IPS-11a (cell line): ENCODE data around the gene TPRG1L.

Experiments
- H3K4me3 ChIP-seq: one replicate; pipeline ENCODE4 v1.5.1; 2013; ENCODE audit warnings: low read depth, low read length, control low read depth

Gene TPRG1L

DNA sequence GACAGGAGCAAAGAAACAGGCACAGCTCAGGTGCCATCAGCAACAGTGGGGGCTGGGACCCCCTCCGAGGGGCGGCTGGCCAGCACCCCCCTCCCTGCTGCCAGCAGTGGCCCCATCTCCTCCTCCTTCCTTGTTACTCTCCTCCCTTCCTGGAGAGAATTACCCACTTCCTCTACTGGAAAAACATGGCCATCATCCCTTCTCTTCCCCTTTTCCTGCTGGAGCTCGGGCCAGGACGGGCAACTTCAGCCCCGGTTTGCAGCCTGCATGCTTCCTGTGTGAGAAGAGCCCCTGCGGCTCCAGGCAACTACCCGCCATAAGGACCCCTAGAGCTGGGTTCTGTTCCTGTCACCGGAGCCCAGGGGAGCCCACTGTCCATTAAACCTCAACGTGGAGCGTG is 31.1 kb upstream of the TPRG1L start:
- no peak overlapping the region for H3K4me3 ChIP-seq

DNA sequence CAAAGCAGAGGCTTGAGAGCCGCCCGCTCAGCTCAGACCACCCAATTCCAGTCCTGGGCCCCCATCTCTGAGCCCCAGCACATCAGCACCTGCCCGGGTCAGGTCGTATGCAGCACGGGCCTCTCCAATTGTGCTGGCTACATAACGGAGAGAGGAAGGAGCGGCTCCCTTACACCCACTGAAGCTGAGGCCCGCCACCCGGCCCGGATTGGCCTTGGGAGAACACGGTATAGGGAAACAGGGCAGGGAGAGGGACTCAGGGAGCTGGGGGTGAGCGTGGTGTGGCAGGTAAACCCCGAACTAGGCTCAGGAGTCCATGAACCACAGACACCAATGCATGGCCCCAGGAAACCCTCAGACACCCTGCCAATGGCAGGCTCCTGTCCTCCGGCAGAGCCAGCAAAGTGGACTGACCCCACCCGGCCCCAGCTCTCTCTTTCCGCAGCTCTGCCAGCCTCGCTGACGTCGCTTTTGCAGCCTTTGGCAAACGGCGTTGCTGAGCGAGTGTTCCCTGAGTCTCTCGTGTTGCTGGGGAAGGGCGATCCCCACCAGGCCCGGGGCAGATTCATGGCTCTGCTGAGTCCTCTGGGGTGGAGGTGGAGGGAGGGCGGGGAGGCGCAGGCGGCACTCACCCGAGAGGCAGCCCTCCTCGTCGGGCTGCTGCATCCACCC is 30.0 kb upstream of the TPRG1L start:
- H3K4me3 ChIP-seq, result no peak overlapping the region

DNA sequence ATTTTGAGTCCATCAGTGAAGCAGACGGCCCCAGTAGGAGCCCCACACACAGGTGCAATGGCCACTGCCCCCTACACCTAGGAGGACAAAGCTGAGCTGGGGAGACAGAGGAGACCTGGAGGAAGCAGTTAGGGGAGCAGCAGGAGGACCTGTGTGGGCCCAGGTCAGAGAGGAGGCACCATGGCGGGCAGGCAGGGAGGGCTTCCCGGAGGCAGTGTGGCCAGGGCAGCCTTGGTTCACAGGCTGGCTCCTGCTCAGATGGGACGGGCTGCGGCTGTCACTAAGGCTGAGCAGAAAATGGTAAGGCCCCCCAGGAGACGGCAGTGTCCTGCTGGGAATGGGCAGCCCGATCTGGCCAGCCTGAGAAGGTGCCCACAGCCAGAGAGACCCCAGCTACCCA is 28.9 kb upstream of the TPRG1L start:
- H3K4me3 ChIP-seq, result no peak overlapping the region

DNA sequence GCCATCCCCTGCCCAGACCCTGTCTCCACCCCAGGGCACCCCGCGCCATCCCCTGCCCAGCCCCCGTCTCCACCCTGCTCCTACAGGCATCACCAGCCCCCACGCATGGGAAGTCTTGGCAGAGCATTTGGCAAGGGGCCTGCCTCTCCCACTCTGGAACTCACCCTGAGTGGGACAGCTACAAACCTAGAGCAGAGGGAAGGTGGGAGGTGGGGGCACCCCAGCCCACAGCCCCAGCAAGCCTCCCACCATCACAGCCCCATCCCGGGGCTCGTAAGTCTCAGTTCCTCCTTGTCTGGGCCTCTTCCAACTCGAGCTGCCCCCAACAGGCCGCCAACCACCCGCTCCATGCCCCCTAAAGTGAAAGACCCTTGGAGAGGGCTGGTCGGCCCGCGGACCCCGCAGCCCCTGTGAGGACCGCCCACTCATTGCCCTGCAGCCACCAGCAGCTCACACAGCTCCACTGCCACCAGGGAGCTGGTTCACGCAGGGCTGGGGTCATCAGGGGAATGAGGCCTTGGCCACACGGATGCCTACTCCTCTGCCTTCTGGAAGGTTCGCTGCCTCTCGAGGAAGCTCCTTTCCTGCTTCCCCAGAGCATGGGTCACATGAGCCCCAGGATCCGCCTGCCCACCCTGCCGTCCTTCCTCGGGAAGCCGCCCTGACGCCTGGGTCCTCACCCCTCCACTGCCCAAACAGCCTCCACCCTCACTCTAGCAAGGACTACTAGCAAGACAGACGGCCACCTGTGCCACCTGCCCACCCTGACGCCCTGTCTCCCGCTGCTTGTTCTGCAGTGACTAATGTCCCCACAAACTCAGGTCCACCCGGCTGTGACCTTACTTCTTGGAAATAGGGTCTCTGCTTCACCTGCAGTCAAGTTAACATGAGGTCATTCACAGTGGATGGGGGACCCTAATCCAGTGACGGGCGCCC is 27.9 kb upstream of the TPRG1L start:
- H3K4me3 ChIP-seq, result no peak overlapping the region

DNA sequence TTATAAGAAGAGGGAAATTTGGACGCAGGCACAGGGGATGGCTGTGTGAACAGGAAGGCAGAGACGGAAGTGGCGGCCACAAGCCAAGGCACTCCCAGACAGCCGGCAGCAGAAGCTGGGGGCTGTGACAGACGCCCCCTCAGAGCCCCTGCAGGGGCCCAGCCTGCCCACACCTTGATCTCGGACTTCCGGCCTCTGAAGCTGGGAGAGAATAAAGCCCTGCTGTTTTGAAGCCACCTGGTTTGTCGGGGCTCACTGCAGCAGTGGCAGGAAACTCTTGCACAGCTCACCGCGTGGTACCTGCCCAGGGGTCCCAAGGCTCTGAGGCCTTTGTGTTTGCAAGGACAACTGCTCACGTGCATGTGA is 27.2 kb upstream of the TPRG1L start:
- H3K4me3 ChIP-seq, result no peak overlapping the region

DNA sequence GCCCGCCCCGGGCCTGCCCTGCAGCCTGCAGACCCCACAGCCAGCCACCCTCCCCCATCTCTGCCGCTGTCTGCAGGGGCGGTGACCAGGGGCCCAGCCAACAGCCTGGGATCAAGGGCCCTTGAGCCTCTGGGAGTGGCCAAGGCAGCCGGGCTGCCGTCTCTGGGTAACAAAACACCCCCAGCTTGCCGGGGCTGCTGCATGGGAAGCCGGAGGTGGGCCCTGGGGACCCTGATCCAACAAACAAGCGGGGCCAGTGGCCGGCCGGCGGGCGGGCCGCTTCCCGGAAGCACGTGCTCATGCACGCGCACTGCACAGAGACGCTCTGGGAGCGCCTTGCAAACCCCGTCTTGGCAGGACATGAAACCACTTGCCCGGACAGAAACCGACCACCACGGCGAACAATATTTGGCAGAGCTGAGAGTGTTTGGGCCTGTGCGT is 26.7 kb upstream of the TPRG1L start:
- H3K4me3 ChIP-seq, result no peak overlapping the region

DNA sequence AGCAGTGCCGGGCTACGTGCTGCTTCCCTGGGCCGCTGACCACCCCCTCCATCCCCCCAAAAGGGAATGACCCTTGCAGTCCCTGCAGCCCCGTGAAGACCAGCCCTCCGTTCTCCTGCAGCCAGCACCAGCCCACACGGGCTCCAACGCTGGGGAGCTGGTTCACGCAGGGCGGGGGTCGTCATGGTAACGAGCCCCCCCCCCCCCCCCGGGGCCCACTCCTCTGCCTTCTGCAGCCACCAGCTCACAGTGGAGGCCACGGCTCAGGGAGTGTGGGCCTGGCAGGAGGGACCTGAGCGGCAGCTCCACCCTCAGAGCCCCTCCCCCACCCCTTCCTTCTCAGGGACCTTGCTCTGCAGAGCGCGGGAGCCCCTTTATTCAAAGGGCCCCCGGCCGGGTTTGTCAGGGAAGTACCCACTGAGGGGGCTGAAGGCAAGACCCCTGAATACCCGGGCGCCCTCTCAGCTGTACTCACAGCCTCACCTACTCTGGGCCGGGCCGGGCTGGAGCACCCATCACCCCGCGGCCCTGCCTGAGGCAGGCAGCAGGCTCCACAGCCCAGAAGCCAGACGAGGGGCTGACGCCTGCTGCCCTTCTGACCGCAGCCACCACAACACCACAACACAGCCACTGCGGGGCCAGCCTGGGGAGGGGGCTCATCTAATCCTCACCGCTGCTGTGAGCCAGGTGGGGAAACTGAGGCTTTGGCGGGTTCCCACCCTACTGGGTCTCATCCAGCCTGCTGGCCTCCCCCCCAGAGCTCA is 26.1 kb upstream of the TPRG1L start:
- no peak overlapping the region for H3K4me3 ChIP-seq

DNA sequence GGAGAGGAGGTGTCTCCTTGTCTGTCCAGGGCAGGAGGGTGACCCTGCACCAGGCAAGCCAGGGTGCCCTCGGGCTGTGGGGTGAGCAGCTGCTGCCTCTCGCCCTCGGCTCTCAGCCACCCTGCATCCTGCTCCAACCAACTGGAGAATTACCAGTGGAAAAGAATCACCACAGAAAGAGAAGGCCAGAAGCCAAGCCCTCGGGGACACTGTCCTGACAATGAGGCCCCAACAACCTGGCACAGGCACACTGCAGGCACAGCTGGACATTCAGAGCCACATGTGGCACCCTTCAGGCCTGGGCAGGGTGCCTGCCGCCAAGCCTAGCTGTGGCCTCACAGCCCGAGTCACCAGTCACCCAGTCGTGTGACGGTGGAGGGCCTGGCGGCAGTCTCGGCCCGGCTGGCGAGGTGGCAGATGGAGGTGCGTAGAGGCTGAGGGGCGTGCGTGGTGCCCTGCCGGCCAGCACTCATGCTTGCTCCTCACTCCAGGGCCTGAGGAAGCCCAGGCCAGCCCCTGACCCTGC is 25.5 kb upstream of the TPRG1L start:
- H3K4me3 ChIP-seq, result no peak overlapping the region

DNA sequence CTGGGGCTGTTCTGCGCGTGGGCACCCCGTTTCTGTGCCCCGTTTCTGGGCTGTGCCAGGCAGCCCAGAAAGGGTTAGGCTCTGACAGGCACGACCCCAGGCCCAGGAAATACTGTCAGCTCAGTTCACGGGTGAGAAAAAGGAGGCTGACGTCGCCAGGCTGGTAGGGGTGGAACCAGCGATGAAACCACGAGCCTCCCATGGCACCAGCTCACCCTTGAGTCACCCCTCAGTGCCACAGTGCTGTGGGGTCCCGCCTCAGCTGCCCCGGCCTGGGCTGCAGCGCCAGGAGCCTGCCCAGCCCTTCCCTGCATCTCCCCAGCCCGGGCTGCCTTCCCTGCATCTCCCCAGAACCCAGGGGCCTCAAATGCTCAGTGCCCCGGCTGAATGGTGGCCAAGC is 25.0 kb upstream of the TPRG1L start:
- H3K4me3 ChIP-seq, result no peak overlapping the region

DNA sequence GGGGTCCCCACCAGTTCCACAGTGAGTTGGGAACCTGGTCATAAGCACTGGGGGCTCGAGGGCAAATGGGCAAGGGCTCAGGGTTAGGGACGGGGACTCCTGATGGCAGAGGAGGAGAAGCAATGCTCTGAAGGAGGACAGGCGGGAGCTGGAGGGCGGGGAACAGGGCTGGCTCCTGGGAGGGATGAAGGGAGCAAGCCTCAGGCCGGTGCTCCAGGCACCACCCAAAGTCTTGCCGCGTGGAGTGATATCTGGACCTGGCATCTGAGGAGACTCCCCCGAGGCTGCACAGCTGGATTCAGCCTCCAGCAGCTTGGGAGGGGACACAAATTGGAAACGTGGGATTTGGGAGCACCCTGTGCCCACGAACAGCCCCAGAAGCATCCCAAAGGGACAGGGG is 24.5 kb upstream of the TPRG1L start:
- no peak overlapping the region for H3K4me3 ChIP-seq

DNA sequence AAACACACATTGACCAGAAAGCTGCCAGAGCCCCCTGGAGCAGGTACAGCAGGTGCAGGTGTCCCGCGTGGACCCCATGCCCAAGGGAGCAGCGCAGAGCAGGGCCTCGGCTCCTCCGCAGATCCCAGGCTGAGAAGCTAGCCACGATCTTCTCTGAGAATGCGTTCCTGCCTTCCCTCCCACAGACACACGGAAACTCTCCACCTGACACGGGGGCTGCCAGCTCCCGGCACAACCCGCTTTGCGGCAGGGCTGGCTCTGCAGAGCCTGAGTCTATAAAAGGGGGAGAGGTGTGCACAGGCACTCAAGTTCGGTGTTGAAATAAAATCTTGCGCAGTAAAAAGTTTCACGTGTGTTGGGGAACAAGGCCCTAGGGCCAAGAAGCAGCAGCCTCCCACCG is 23.1 kb upstream of the TPRG1L start:
- no peak overlapping the region for H3K4me3 ChIP-seq

DNA sequence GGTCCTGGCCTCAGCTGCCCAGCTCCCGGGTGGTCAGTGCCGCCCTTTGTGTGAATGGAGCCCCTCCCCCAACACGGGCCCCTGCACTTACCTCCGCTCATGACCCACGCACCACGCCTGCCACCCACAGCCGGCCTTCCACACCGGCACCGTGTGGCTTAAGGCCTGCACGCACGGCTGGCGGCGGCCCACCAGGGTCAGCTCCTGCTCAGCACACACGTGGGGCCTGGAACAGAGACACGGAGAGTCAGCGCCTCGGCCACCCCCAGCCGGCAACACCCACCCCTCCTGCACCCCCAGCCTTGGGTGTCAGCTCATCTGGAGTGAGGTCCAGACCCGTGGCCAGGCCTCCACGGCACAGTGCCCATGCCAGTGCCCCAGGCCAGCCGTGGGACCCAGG is 22.4 kb upstream of the TPRG1L start:
- H3K4me3 ChIP-seq, result no peak overlapping the region

DNA sequence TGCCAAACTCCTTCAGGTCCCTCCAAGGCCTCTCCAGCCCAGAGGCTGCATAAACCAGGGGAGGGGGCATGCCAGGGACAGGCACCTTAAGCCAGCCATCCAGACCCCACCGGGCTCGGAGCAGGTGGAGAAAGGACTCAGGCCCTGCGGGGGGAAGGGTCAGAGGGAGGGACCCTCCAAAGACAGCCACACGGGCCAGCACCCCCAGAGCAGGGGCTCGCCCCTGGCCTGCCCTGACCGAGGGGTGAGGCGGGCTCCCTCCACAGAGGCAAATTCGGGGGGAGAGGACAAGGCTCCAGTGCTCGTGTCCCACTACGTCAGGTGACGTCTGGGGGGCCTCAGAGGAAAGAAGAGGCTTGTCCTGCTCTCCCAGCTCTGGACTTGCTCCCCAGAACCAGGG is 21.7 kb upstream of the TPRG1L start:
- H3K4me3 ChIP-seq, result no peak overlapping the region

DNA sequence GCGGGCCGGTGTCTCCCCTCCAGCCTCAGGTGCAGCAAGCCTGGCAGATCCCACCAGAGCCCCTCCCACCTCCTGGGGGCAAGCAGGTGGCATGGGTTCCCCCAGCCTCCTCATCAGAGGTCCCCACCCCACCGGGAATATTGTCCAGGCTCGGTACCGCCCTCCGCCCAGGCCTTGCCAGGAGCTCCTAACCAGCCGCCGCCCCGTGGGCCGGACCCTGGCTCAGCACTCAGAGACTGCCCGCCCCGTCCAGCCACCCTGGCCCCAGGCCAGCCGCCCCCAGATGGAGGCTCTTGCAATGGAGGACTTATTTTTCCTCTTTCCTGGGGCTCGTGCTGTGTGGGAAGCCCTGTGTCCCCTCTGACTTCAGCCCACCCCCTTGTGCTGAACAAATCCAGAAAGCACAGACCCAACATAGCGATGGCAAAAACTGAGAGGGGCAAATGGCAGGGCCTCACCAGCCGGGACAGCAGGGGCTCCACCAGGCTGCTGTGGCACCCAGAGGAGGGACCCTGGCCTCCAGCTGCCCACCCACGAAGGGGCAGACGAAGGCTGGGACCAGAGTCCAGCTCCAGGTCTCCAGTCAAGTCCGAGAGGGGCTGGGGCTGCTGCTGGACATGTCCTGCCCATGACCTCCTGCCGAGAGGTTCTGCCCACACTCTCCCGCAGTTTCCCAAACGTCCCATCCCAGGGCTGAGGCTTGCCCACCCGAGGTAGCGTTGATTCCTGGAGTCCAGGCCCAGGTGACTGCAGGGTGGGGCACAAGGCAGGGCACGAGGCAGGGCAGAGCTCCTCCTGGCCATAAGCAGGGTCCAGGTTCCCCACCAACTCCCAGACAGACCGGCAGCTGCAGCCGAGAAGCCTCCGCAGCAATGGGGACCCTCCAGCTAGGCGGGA is 21.0 kb upstream of the TPRG1L start:
- H3K4me3 ChIP-seq, result no peak overlapping the region

DNA sequence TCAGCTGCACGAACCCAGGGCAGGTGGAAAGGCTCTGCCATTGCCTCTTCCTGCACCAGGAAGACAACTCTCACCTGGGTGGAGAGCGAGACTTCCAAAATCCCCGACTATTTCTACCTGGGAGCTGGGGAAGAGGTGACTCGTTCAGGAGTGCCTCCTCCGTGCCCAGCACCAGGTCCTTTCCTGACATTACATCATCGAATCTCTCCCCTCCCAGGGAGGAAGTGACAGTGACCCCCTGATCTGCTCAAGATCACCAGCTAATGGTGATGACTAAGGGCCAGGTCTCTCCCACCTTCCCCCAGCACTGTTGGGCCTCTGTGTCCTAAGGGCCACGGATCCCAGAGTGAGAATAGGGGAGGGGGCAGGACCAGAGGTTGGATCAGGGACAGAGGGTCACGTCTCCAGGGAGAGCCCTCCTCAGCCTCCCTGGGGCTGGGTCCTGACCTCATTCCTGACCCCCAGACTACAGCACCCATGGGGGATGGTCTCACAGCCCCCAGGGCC is 20.3 kb upstream of the TPRG1L start:
- no peak overlapping the region for H3K4me3 ChIP-seq

DNA sequence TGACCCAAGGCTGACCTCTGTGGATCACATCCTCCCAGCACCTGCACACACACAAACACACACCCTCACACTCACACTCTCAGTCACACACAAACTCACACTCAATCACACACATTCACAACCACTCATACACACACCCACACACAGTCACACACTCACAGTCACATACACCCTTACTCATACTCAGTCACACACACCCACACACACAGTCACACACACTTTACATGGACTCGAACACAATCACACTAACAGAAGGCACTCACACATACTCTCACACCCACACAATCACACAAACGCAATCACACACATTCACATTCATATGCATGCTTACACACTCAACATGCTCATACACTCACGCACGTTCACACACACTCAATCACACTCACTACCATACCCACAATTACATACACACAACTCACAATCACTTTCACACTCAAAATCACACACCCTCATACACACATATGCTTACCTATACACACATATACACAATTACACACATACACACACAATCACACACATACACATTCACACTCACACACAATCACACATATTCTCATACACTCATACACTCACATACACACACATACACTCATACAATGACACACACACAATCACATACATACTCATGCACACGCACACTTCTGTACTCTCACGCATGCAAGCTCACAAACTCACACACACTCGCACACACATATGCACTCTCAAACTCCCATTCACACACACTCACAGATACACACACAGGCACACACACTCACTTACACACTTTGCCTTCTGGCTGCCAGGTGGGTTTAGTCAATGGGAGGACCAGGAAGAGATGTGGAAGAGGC is 19.6 kb upstream of the TPRG1L start:
- no peak overlapping the region for H3K4me3 ChIP-seq

DNA sequence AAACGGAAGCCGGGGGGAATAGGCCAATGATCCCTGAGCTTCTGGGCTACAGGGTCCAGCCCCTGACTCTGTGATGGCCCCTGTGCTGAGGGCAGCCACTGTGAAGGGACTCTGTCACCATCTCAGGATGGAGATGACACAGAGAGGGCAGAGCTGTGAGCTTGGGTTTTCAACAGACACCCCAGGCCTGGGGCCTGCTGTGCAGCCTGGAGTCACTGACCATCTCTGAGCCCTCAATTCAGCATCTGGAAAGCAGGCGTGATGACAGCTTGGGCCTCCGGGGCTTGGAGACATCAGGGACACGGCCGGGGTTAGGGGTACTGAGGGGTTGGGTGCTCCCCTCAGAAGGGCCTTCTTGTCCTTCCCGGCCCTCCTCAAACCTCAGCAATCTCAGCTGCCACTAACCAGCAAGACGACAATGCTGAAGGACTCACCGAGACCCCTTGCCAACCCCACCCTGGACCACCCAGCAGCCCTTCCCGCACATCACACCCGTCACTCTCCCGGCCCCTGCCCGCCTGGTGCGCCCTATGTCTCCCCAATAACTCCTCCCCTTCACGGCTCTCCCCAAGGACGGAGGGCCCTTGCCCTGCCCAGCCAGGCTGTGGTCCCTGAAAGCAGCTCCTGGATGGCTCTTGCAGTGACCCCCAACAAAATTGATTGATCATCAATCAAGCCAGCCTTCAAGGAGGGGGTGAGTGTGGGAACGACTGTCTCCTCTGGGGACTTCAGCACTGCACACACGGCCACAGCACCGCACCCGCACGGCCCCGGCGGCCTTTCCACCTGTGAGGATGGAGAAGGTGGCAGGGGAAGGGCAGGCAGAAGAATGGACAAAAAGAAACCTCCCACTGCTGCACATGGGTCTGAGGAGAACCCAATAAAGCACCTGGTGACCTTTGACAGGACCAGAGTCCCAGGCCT is 17.8 kb upstream of the TPRG1L start:
- no peak overlapping the region for H3K4me3 ChIP-seq

DNA sequence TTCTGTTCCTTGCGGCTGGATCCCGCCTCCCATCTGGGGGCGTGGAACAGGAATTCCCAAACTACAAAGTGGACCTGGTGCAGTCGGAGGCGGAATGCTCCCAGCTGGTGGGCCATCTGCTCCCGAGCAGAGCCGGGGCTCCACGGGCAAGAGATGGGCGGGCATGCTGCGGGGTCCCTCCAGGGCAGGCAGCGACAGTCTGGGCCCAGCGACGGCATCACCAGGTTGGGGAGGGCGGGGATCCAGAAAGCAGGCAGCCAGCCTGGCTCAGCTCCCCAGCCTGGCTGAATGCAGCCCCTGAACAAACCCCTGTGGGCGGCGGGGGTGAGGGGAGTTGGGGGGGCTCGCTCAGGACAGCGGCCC is 17.1 kb upstream of the TPRG1L start:
- H3K4me3 ChIP-seq, result no peak overlapping the region
